GM10847 (cell line): Measurements from ENCODE around the gene INSRR.

Source experiments
- POLR2A ChIP-seq: IDR thresholded peaks from 2 replicates; pipeline ENCODE4 v1.6.1; 2011; ENCODE audit not compliant: insufficient read length; ENCODE audit errors: extremely low read depth

Gene INSRR

DNA sequence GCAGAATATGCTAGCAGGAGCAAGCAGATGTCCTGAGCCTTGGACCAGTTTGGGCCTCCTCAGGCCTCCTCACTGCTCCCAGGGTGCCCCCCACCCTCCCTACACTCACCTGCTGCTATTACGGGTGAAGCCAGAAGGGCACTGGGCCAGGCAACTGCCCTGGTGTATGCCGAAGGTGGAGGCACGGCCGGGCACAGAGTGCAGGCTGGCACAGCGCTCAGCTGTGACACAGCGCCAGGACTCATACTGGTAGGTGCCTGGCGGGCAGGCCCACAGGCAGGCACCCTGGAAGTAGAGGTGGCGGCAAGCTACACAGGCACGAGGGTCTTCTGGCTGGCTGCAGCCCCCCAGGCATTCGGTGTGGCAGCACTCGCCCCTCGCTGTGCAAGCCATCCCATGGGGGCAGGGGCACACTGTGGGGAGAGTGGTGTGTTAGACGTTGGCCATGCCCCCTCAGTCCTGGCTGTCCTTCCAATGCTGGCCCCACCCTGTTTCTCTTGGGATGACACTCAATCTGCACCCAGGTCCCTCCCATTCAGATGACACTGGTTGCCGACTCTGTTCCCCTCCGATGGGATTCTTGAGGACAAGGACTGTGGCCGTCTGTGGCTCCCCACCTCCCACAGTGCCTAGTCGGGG, 7.0 kb downstream of the INSRR start:
- TF ChIP-seq POLR2A, result no peak

DNA sequence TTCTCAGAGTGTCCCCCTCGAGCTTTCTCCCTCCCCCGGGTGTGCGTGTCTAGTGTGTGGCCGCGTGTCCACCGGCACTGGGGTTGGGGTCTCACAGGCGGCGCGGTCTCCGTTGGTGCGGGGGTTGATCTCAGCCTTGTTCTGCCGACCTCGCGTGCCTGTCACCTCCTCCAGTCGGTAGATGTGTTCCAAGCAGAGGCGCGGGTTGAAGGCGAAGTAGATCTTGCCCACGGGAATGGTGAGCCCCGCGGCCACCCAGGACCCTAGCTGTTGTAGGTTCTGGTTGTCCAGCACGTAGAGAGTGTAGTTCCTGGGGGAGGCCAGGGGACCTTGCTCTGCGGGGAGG, 9.8 kb downstream of the INSRR start:
- TF ChIP-seq POLR2A, result no peak

DNA sequence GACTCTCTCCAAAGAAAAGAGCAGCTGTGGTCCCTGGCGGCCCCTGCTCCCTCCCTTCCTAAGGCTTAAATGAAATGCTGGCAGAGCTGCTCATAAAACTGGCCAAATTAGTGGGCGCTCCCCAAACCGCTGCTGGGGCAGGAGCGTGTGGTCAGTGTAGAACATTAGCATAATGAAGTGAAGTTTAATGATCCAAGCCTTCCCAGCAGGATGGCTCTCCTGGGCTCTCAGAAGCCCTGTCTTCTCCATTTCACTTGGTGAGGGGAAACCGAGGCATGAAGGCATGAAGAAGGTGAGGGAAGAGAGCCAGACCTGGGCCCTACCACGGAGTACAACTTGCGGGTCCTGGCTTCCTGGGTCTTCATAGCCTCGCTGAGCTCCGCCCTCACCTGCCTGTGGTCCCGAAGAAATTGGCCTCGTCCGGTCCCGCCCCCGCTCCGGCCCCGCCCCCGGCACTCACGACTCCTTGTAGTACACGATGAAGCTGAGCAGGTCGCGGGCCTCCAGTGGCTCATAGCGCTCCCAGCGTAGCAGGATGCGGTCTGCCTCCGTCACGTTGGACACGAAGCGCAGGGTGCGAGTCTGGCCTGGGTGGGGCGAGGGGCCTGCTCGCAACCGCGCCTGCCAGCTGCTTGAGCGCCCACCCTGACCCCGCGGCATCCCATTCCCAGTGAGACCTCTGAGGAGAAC, 10.3 kb downstream of the INSRR start:
- no peak for TF ChIP-seq POLR2A

DNA sequence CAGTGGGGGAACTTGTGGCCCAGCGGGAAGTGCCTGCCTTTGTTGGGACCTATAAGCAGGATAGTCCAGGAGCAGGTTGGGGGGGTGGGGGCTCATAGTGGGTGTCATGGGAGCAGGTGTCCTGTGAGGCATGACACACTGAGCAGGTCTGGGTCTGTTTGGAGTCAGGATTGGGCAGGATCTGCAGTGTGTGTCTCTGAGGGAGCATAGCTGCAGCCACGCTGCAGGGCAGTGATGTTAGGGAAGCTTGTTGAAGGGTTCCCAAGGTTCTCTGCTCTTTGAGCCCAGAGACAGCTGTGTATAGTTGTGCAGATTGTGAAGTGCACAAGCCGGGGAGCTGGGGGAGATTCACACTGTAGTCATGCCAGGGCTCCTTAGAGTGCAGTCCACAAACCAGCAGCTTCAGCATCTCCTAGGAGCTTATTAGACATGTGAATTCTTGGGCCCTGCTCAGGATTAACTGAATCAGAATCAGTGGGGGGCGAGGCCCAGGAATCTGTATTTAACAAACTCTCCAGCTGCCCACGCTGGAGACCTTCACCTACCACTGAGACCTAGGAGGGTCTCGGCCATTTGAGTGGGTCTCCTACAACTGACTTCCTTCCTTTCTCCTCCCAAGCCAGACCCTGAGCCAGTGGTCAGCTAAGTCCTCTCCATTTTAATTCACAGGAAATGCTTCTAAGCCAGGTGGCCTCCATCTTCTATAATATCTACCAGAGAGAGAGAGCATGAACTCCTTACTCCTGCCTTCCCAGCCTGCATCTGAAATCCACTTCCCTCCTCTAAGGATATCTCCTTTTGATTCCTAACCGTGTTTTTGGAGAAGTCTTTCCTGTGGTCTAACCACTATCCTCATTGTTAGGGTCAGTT, 11.1 kb downstream of the INSRR start:
- TF ChIP-seq POLR2A, result no peak

DNA sequence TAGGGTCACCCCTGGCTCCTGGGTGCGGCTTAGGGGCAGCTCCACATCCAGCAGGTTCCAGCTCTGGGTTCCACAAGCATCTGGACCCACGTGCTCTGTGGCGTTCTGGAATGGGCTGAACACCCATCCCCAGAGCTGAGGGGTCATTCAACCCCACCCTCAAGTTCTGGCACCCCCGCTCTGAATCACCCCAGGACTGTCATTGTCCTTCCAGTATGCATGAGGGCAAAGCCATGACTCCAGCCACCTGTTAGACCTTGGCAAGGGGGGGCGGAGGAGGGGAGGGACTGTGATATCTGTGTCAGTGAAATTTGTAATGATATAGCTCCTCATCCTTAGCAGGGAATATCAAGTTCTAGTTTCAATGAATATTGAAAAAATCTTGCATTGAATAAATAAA, 12.3 kb downstream of the INSRR start:
- no peak for TF ChIP-seq POLR2A

DNA sequence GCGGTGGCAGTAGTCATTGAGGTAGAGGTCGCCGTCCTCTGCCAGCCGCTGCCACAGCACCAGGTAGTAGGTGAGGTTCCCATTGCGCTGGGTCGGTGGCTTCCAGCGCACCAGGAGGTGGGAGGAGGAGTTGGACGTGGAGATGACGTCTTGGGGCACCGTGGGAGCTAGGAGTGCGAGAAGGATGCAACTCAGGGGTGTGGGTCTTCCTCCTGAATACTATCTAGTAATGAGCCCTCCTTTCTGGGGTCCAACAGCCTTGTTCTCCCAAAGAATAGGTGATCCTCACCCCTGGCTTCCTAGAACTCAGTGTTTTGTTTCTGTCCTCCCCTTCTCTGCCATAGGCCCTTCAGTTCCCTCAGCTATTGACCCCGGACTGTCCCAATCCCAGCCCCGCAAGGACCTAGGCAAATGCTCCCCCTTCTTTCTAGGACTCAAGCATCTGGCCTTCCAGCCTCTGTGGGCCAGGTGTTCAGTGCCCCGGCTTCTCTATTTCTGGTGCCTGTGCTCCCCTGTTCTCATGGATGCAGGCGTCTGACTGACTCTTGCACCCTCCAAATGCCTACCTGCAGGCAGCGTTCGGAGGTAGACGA, 12.9 kb downstream of the INSRR start:
- TF ChIP-seq POLR2A, result no peak

DNA sequence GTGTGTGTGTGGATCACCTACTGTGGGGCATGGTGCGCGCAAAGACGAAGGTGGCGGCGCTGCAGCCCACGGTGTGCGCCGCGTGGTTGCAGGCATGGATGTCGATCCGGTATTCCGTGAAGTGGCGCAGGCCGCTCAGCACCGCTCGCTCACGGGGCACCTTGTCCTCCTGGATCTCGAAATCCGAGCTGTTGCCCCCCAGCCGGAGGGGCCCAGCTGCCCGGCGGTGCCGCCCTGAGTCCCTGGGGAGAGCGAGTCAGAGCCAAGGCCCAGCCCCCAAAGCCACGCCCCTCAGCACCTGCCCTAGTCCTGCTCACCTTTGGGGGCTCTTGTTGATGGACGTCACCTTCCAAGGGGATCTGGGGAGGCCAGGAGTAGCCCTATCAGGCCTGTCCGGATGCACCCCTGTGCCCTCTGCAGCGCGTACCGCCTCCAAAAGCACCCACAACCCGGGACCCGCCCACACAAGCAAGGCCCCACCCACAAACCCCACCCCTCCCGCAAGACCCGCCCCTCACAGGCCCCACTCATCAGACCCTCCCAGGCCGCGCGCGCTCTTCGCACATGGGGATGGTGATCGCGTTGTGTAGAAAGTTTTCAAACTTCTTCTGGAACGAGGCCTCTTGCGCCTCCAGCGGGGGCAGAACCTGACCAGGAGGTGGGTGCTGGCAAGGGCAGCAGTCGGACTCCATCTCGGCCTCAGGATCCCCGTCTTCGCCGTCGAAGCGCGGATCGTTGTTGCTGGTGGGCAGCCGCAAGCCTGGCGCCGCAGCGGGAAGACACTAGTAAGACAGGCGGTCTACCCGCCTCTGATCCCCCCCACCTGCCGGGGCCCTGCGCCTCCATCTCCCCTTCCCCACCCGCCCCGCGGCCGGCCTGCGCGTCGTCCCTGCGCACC, 13.6 kb downstream of the INSRR start:
- no peak for TF ChIP-seq POLR2A

DNA sequence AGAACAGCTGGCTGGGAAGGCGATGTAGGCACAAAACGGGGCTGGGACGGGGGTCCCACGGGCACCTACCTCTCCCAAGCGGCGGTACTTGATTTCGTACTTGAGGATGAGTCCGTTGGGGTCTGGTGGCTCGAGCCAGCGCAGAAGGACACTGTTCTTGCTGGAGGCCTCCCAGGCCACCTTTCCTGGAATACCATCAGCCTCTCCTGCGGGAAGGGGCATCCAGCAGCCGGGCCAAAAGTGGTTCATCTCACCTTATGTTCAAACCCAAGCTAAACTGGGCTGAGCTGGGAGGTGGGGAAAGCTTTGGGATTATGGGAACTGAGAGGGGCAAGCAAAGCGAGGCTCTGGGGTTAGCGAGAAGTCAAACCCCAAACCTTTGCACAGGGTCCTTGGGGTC, 14.3 kb downstream of the INSRR start:
- no peak for TF ChIP-seq POLR2A

DNA sequence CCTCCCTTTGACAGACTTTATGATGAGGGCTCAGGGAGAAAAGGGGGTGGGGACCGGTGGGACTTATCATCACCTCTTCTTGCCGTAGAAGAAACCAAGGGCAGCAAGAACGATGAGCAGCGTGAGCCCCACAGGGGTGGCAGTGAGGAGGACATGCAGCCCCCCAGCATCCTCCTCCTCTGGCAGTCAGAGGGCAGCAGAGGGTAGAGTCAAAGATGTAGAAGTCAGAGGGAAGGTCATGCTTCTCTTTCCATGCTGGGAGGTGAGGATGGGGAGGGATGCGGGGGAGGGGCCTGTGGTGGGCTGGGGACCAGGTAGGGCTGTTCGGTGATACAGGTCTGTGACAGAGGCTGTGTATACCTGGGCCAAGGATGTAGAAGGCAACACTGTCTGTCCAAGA, 14.8 kb downstream of the INSRR start:
- no peak for TF ChIP-seq POLR2A

DNA sequence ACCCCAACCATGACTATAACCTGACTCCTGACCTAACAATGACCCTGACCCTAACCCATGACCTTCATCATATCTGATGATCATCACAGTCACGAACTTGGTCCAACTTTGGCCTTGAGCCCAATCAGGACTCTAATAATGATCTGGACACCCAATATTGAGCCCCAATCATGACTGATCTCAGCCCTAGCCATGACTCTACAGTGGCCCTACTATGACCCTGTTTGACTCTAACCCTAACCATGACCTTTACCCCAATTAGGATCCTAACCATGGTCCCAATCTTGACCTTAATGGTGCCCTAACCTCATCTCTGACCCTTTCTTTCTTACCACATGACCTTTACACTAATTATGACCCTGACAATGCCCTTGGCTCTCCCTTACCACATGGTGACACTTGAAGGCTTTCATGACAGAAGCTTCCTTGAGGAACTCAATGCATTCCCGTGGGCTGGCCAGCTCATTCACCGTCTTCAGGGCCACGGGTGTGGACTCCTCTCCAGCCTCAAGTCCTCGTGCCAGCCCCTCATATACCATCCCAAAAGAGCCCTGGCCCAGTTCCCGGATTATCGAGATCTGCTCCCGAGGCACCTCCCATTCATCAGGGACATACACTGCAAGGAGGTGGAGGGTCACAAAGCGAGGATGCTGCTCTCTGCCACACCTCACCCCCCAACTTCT, 16.2 kb downstream of the INSRR start:
- TF ChIP-seq POLR2A, result no peak

DNA sequence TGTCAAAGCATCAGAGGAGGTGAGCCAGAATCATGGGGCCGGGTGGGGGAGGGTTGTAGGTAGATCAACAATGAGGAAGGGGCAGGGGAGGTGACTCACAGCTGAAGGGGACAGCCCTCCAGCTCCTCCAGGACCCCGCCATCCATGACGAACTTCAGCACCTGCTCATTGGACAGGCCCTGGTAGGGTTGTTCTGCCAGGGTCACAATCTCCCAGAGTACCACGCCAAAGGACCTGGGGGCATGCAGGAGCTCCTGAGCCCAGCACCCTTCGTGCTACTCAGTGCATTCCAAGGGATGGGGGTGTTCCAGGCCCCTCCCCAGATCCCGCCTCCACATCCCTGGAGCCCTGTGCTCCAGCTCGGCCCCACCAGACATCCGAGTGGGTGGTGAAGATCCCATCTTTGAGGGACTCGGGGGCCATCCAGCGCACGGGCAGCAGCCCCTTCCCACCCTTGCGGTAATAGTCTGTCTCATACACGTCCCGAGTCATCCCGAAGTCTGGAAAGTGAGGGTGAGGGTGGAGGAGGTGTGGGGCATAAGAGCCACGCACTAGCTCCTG, 17.5 kb downstream of the INSRR start:
- no peak for TF ChIP-seq POLR2A

DNA sequence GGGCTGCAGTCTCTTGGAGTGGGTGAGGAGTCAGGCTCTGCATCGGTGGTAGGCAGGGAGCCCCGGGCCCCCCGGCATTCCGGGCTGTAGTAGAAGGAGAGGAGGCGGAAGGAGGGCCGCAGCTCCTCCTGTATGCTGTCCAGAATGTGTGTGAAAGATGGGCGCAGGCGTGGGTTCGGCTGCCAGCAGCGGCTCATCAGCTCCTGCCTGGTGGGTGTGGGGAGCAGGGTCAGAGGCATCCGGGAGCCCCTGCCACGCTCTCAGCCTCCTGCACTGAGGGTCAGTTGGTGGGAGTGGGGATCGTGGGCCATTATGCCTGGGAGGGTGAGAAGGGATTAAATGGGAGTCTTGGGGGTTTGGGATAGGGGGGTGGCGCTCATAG, 18.0 kb downstream of the INSRR start:
- no peak for TF ChIP-seq POLR2A

DNA sequence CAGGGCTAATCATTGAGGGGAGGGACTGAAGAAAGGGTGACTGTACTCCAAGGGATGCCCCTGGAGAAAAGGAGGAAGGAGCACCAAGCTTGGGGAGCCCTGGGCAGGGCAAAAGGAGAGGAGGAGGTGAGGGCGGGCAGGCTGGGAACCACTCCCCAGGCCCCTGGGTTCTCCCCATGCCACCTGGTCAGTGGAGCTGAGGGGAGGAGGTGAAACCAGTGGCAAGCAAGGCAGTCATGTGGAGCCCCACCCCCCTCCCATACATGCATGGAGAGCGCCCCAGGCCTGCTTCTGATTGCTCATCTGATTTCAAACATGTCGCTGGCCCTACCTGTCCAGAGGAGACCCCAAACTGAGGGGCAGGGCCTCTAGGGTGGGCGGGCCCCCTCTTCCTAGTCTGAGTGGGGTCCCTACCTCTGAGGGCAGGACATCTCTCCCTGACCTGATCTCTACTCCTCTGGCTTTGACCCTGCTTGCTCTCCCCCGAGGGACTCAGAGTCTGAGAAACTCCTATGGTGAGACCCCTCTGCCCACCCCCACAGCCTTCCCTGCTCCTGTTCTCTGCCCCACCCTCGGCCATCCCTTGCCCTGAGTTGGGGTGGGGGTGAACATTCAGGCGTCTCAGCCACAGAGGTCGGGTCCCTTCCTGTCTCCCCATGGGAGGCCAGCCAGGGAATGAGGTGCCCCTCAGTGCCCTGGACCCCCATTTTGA, 18.6 kb downstream of the INSRR start:
- TF ChIP-seq POLR2A, result no peak

DNA sequence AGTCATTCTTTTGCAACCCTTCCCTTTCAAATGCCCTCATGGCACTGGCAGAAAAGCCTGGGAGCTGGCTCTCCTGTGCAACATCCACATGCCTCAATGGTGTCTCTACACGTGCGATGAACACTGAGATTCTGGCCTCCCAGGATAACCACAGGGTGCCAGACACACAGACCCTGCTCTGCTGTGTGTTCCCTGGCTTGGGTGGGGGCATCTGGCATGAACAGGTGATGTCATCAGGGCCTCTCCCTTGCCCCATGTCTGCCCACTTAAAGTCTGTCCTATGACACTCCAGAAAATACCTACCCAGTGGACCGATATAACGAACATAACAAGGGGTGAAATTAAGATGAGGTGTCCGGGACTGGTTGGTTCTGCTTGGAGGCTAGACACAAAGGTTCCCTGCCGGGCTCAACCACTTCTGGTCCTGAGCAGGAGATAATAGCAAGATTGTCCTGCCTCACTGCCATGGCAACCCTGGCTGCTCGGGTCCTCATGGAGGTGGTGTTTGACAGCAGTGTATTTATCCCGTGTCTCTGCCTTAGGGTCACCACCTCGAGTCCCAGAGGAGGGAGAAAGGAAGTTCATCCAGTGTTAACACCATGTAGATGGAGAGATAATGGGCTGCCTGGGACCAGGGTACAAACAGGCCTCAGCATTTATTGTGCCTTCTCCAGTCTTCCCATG, 19.3 kb downstream of the INSRR start:
- TF ChIP-seq POLR2A, result no peak
